ENCODE data around the gene FANCG. TPM values are rescaled to one million over a fixed set of nuclear protein-coding genes. Genes with fewer than 3 reads are reported as not detected.

FANCG gene
- total RNA-seq, 2 donors from 2014 or later: 2.2 to 19.1 TPM

GRCh38 chr9:35051069-35051967, 28.4 kb downstream of the FANCG start:
- Histone ChIP-seq H3K36me3 (peaks cover 16% of the 10 kb centered on the region), H3K9me3 (no peaks in the 10 kb centered on the region), H3K4me3 (no peak overlapping the region), H3K27ac (no peak overlapping the region), H3K4me1 (ENCODE audit: control insufficient read depth in 1 of 2, low read depth in 2 of 2) (peaks cover 0 to 4% of the 10 kb centered on the region in 2 donors), H3K27me3 (replicated peaks; ENCODE audit: insufficient read depth) (no peaks in the 10 kb centered on the region)
- no peak for DNase-seq (ENCODE audit: low spot score)
- TF ChIP-seq CTCF (IDR thresholded peaks at IDR 0.05): peak; percentile 59
- ATAC-seq (ENCODE audit: insufficient number of reproducible peaks, low FRiP score, low read depth): no peak

GRCh38 chr9:35048511-35048910, 31.2 kb downstream of the FANCG start:
- no peak for ATAC-seq (ENCODE audit: insufficient number of reproducible peaks, low FRiP score, low read depth)
- H3K27ac ChIP-seq: no peak overlapping the region
- DNase-seq (ENCODE audit: low spot score): no peak
- H3K4me3 ChIP-seq: no peak overlapping the region
- H3K27me3 ChIP-seq (replicated peaks; ENCODE audit: insufficient read depth): no peaks in the 10 kb centered on the region
- peaks cover 0 to 4% of the 10 kb centered on the region in 2 donors for H3K4me1 ChIP-seq (ENCODE audit: control insufficient read depth in 1 of 2, low read depth in 2 of 2)
- H3K9me3 ChIP-seq: no peaks in the 10 kb centered on the region
- H3K36me3 ChIP-seq: peaks cover 23% of the 10 kb centered on the region
- TF ChIP-seq CTCF (IDR thresholded peaks at IDR 0.05): no peak

- no peak for TF ChIP-seq CTCF (IDR thresholded peaks at IDR 0.05)
- Histone ChIP-seq H3K27ac (no peak overlapping the region), H3K27me3 (replicated peaks; ENCODE audit: insufficient read depth) (no peaks in the 10 kb centered on the region), H3K4me3 (no peak overlapping the region), H3K36me3 (peaks cover 22% of the 10 kb centered on the region), H3K4me1 (ENCODE audit: control insufficient read depth in 1 of 2, low read depth in 2 of 2) (no peaks in the 10 kb centered on the region), H3K9me3 (no peaks in the 10 kb centered on the region)
- ATAC-seq (ENCODE audit: insufficient number of reproducible peaks, low FRiP score, low read depth): no peak
- no peak for DNase-seq (ENCODE audit: low spot score)
These were observed 35.7 kb downstream of the FANCG start for GRCh38 chr9:35044071-35044470.

GRCh38 chr9:35042891-35043545, 36.7 kb downstream of the FANCG start:
- Histone ChIP-seq H3K27me3 (replicated peaks; ENCODE audit: insufficient read depth) (no peaks in the 10 kb centered on the region), H3K4me1 (ENCODE audit: control insufficient read depth in 1 of 2, low read depth in 2 of 2) (no peaks in the 10 kb centered on the region), H3K9me3 (no peaks in the 10 kb centered on the region), H3K4me3 (no peak overlapping the region), H3K27ac (no peak overlapping the region), H3K36me3 (peaks cover 22% of the 10 kb centered on the region)
- ATAC-seq (ENCODE audit: insufficient number of reproducible peaks, low FRiP score, low read depth) (no peak), DNase-seq (ENCODE audit: low spot score) (no peak)
- TF ChIP-seq CTCF (IDR thresholded peaks at IDR 0.05): no peak

- H3K27me3 ChIP-seq (replicated peaks; ENCODE audit: insufficient read depth): no peaks in the 10 kb centered on the region
- ATAC-seq (ENCODE audit: insufficient number of reproducible peaks, low FRiP score, low read depth) (no peak), DNase-seq (ENCODE audit: low spot score) (no peak)
- H3K9me3 ChIP-seq: no peaks in the 10 kb centered on the region
- no peak overlapping the region for H3K27ac ChIP-seq
- no peaks in the 10 kb centered on the region for H3K4me1 ChIP-seq (ENCODE audit: control insufficient read depth in 1 of 2, low read depth in 2 of 2)
- H3K4me3 ChIP-seq: no peak overlapping the region
- H3K36me3 ChIP-seq: peaks cover 22% of the 10 kb centered on the region
- TF ChIP-seq CTCF (IDR thresholded peaks at IDR 0.05): no peak
These were observed 37.6 kb downstream of the FANCG start for GRCh38 chr9:35042081-35042604.
